Activated B cell treated with CpG ODN at 0.5 μM for 24 hours (primary cell): Measurements from ENCODE around the gene CSTF3. TPM values are rescaled to one million over a fixed set of nuclear protein-coding genes. Genes with fewer than 3 reads are reported as not detected.

ENCODE experiments used
- ATAC-seq: fragments of 200-7000 bp; cut with Tn5 transposase; one replicate; pipeline ENCODE4 v1.10.0; 2021; ENCODE audit warnings: low read depth, mild to moderate bottlenecking, moderate library complexity
- CTCF ChIA-PET: fragments of 350-600 bp; sonication (Branson Sonifier 250); formaldehyde crosslinking; loops from one replicate; lab custom pipeline; 2021; ENCODE audit warnings: antibody characterized with exemption; lab: Charles Lee
- POLR2A ChIA-PET: fragments of 350-600 bp; sonication (Branson Sonifier 250); formaldehyde crosslinking; loops from one replicate; lab custom pipeline; 2021; ENCODE audit warnings: antibody characterized with exemption; lab: Charles Lee
- DNase-seq: peaks from one replicate; pipeline ENCODE4 v3.0.0; 2022
- H3K27ac Mint-ChIP-seq: one replicate; pipeline ENCODE4 v1.8.0; 2020; ENCODE audit warnings: mixed read lengths
- H3K27me3 Mint-ChIP-seq: one replicate; pipeline ENCODE4 v1.8.0; 2021; ENCODE audit warnings: mixed read lengths
- H3K36me3 Mint-ChIP-seq: one replicate; pipeline ENCODE4 v1.8.0; 2021; ENCODE audit warnings: low read depth, mixed read lengths
- H3K4me1 Mint-ChIP-seq: one replicate; pipeline ENCODE4 v1.8.0; 2021; ENCODE audit warnings: mixed read lengths
- H3K4me3 Mint-ChIP-seq: one replicate; pipeline ENCODE4 v1.8.0; 2020; ENCODE audit warnings: mild to moderate bottlenecking, mixed read lengths
- H3K9me3 Mint-ChIP-seq: one replicate; pipeline ENCODE4 v1.8.0; 2020; ENCODE audit warnings: mixed read lengths
- intact Hi-C: fragments of 100-400 bp; cut with micrococcal nuclease; formaldehyde crosslinking; loops from one replicate; pipeline ENCODE4 v1.15.1; 2024
- total RNA-seq: library from RNA; stranded (reverse); gene quantifications from 2 replicates; pipeline ENCODE4 v1.2.3, GENCODE V29; 2022
- TF ChIP-seq, protein P1 (sequence below): fragments of 200-600 bp; IDR thresholded peaks from one replicate; pipeline ENCODE4 v1.8.0; 2022; ENCODE audit warnings: antibody characterized with exemption, mild to moderate bottlenecking

Gene CSTF3
- total RNA-seq, 1 donor from 2014 or later: 33.5 TPM

DNA sequence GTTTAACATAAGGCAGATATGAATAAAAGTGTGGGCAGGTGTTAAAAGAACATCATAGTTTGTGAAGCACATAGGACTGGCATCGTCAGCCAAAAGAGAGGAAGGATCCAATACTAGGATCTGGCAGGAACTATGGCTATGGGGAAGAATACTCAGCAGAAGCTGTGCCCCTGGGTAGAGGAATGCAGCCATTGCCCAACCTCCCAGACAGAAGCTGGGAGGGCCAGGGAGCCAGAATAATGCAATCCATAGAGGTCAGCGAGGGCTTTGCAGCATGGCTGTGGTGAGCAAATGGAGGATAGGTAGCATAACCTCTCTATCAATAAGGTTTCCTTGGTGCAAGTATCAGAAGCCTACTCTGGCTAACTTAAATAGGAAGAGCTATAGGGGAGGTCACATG lies 11.7 kb upstream of the CSTF3 start:
- Mint-ChIP-seq H3K36me3 (no peaks in the 10 kb centered on the region), H3K27ac (no peak overlapping the region), H3K27me3 (no peaks in the 10 kb centered on the region), H3K9me3 (no peaks in the 10 kb centered on the region), H3K4me1 (no peaks in the 10 kb centered on the region), H3K4me3 (no peak overlapping the region)
- no peak for DNase-seq
- CTCF ChIA-PET: no interaction called here
- TF ChIP-seq, protein P1, sequence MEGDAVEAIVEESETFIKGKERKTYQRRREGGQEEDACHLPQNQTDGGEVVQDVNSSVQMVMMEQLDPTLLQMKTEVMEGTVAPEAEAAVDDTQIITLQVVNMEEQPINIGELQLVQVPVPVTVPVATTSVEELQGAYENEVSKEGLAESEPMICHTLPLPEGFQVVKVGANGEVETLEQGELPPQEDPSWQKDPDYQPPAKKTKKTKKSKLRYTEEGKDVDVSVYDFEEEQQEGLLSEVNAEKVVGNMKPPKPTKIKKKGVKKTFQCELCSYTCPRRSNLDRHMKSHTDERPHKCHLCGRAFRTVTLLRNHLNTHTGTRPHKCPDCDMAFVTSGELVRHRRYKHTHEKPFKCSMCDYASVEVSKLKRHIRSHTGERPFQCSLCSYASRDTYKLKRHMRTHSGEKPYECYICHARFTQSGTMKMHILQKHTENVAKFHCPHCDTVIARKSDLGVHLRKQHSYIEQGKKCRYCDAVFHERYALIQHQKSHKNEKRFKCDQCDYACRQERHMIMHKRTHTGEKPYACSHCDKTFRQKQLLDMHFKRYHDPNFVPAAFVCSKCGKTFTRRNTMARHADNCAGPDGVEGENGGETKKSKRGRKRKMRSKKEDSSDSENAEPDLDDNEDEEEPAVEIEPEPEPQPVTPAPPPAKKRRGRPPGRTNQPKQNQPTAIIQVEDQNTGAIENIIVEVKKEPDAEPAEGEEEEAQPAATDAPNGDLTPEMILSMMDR: no peak
- ATAC-seq: no peak
- POLR2A ChIA-PET: interaction anchor here (0.6 kb wide), 1 partner anchor 127 kb away, joined by 8 read pairs; no protein-coding TSS in a partner anchor
- intact Hi-C loops: no loop called here

DNA sequence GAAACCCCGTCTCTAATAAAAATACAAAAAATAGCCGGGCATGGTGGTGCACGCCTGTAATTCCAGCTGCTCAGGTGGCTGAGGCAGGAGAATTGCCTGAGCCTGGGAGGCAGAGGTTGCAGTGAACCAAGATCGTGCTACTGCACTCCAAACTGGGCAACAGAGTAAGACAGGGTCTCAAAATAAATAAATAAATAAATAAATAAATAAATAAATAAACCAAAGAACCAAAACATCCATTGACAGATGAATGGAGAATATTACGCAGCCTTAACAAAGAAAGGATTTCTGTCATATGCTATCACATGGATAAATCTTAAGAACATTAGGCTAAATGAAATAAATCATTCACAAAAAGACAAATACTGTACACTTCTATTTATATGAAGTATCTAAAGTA lies 11.1 kb upstream of the CSTF3 start:
- ChIA-PET CTCF (no interaction called here), POLR2A (no interaction called here)
- H3K36me3 Mint-ChIP-seq: no peaks in the 10 kb centered on the region
- H3K4me1 Mint-ChIP-seq: no peaks in the 10 kb centered on the region
- no peaks in the 10 kb centered on the region for H3K27me3 Mint-ChIP-seq
- TF ChIP-seq, protein P1: no peak
- ATAC-seq: no peak
- intact Hi-C loops: no loop called here
- H3K9me3 Mint-ChIP-seq: no peaks in the 10 kb centered on the region
- no peak for DNase-seq
- H3K4me3 Mint-ChIP-seq: no peak overlapping the region
- no peak overlapping the region for H3K27ac Mint-ChIP-seq

DNA sequence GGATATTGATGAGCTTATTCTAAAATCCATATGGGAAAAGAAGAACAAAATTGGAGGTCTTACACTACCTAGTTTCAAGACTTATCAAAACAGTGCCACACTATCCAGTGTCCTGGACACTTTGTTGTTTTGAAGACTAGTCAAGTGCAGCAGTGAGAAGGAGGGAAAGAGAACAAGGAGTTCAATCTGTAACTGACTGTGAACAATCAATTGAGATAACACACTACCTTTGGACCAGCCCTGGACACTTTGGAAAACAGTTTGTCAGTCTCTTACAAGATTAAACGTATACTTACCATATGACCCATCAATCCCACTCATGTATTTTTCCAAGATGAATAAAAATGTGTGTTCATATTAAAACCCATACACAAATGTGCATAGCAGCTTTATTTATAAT lies 10.0 kb upstream of the CSTF3 start:
- DNase-seq (no peak), ATAC-seq (no peak)
- no peak overlapping the region for H3K4me3 Mint-ChIP-seq
- CTCF ChIA-PET: no interaction called here
- H3K36me3 Mint-ChIP-seq: no peaks in the 10 kb centered on the region
- intact Hi-C loops: no loop called here
- POLR2A ChIA-PET: no interaction called here
- H3K9me3 Mint-ChIP-seq: no peaks in the 10 kb centered on the region
- H3K27ac Mint-ChIP-seq: no peak overlapping the region
- TF ChIP-seq, protein P1: no peak
- H3K27me3 Mint-ChIP-seq: no peaks in the 10 kb centered on the region
- H3K4me1 Mint-ChIP-seq: no peaks in the 10 kb centered on the region

DNA sequence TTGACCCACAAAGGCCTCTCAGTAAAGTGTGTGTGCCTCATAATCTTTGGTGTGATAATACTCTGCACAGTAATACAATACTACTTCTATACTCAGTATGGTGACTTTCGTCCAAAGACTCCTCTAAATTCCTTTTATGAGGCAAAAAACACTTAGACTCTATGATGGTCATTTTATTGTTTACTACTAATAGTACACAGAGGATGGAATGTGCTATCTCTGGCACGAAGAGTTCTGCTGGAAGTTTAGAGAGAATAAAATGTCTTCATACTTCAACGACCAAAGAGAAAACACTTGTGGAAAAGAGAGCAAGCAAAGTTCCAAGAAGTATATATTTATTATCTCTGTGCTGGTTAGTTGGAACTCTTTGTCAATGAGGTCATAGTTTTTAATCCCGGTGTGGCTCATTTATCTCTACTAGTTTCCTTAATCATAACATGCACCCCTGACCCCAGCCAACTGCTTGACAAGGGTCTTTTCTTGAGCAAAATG lies 7.5 kb upstream of the CSTF3 start:
- ATAC-seq: no peak
- intact Hi-C loops: loop anchor here (10.0 kb wide), 1 partner anchor 1266 kb away; the partner anchor contains the start of gene CAT
- no peak overlapping the region for H3K4me3 Mint-ChIP-seq
- H3K27me3 Mint-ChIP-seq: no peaks in the 10 kb centered on the region
- no peak for DNase-seq
- no peaks in the 10 kb centered on the region for H3K36me3 Mint-ChIP-seq
- ChIA-PET CTCF (no interaction called here), POLR2A (no interaction called here)
- TF ChIP-seq, protein P1: no peak
- H3K9me3 Mint-ChIP-seq: no peaks in the 10 kb centered on the region
- no peak overlapping the region for H3K27ac Mint-ChIP-seq
- no peaks in the 10 kb centered on the region for H3K4me1 Mint-ChIP-seq

DNA sequence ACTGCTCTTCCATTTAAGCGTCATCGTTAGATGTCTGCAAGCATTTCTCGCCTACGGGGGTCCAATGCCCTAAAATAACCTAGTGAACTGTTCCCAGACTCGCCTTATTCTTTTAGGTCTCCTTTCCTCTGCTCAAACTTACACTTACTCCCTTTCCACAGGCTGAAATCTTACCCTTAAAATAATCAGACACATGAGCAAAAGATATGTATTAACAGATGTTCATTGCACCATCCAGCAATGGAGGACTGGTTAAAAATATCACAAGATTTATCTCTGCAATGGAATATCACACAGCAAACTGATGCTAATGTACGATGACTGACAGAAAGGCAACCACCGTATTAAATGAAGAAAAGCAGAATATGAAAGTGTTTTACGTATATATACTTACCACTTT lies 1.6 kb upstream of the CSTF3 start:
- H3K4me3 Mint-ChIP-seq: peak overlapping the region; percentile 21
- CTCF ChIA-PET: interaction anchor here (1.4 kb wide), 1 partner anchor 167 kb away, joined by 4 read pairs; no protein-coding TSS in a partner anchor

More for the DNA sequence above, 1.6 kb upstream of the CSTF3 start:
- no peaks in the 10 kb centered on the region for H3K9me3 Mint-ChIP-seq
- H3K27me3 Mint-ChIP-seq: no peaks in the 10 kb centered on the region
- H3K36me3 Mint-ChIP-seq: peaks cover 21% of the 10 kb centered on the region
- DNase-seq (no peak), ATAC-seq (no peak)
- H3K27ac Mint-ChIP-seq: peak overlapping the region; percentile 8
- peaks cover 34% of the 10 kb centered on the region for H3K4me1 Mint-ChIP-seq
- POLR2A ChIA-PET: no interaction called here
- TF ChIP-seq, protein P1: no peak
- intact Hi-C loops: loop anchor here (10.0 kb wide), 1 partner anchor 1272 kb away; the partner anchor contains the start of gene CAT
